Measurements from ENCODE around the gene RESP18.

The RESP18 gene

DNA sequence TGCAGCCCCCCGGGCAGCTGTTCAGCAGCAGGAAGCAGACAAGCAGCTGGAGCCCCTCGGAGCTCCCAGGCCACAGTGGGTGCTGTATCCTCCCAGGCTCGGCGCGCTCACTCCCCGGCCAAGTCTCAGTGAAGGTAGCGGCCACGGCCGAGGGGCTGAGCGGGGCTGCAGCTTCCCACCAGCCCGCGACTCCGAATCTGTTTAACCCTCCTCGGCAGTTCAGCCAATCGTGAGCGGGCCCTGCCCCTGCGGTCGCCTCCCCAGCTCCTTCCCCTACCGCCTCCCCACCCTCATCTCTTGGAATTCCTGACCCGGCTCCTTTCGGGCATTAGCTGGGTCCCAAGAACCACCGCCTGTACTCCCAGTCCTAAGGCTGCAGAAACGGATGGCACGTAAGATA is at the start of gene RESP18:
Gene RESP18 (minus strand): TSS at position 203 of the 400 bp plus-strand sequence.
- DNase-seq: no peak

DNA sequence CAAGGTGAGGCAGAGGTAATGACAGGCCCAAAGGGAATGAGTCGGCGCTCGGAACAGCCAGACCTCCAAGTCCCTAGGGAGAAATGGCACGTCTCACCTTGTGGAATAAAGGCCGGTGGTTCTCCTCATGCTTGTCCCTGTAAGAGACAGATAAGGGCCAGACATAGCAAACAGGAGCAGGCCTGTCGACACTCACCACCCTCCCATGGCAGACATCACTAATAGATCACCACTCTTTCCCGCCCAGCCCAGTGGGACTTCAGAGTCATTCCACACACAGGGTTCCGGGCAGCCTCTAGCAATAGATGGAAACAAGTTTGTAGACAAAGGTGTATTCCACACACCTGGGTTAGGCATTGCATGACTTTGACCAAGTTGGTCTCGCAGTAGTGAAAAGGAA is 48.9 kb upstream of the RESP18 start:
- no peak for DNase-seq

DNA sequence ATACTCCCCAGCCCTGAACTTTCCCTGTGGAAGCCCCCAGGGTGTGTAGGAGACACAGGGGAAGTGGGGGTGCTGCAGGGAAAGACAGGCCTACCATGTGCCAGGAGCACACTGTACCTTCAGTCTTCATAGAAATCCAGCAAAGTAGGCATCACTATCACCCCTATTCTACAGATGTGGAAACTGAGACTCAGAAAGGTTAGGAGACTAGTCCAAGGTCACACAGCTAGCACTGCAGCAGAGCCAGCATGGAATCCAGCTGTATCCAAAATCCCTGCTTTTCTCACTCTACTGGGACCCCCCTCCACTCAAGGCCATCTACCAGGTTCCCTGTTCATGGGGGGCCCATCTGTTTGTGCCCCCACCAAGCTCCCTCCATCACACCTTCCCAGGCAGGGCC is 48.4 kb upstream of the RESP18 start:
- DNase-seq: no peak

DNA sequence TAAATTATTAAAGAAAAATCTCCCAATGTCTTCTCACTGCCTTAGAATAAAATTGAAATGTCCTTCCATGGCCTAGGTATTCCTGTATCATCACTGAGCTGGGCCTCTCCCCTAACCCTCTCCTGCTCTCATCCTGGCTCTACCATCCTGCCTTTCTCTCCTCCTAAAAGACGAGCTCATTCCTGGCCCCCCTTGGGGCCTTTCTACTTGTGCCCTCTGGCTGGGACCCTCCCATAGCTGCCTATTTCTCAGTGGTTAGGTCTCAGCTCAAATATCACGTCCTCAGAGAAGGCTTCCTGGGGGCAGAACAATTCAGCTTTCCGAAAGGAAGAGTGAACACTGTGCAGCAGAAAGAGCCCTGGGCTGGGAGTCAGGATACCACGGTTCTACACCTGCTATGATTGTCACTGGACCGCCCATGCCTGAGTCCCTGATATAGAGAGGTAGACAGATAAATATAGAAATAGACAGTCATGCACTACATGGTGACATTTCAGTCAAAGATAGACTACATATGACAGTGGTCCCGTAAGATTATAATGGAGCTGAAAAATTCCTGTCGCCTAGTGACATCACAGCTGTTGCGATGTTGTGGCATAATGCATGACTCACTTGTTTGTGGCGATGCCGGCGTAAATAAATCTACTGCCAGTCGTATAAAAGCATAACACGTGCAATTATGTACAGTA is 45.8 kb upstream of the RESP18 start:
- no peak for DNase-seq

DNA sequence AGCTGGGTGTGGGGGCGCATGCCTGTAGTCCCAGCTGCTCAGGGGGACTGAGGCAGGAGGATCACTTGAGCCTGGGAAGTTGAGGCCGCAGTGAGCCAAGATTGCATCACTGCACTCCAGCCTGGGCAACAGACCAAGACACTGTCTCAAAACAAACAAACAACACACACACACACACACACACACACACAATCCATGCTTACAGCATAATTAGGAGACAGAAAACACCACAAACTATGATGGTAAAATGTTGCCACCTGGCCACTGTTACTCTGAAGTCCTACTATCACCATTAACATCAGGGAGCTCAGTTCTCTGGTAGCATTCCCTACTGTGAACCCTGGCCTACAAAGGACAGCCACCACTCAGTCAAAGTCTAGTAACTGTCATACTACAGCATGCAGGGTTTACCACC is 36.9 kb upstream of the RESP18 start:
- DNase-seq: no peak

DNA sequence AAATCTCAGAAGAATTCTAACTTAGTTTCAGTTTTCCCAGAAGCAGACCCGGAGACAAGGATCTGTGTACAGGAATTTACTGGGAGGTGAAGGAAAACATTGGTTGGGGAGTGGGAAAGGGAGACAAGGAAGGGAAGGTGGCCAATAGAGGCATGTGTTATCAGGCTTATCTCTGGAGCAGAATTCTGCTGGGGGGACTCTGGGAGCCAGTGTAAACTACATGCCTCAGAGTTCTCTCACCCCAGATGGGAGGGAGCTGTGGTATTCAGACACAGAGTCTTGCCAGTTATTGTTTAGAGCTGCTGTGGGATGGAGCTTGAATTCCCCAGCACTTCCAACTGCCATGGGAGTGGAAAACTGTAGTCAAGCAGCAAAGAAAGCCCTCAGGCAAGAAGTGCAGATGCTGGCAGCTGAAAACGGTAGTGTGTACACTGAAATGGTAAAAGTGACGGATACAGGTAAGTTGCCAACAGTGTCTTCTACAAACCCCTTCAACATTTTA is 36.2 kb upstream of the RESP18 start:
- DNase-seq: no peak

DNA sequence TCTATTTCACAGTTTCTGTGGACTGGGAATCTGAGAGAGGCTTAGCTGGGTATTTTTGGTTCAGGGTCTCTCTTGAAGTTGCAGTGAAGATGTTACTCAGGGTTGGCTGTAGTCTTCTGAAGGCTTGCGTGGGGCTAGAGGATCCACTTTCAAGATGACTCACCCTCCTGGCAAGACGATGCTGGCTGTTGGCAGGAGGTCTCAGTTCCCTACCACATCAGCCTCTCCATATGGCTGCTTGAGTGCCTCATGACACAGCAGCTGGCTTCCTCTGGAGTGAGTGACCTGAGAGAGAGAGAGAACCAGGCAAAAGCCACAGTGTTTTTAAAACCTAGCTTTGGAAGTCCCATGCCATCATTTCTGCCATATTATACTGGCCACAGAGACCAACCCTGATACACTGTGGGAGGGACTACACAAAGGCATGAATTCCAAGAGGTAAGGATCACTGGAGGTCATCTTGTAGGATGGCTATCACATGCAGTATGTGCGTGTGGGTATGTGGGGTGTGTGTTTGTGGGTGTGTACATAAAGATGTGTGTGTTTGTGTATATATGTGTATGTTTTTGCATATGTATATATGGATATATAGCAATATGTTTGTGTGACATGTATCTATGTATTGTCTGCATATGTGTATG is 30.1 kb upstream of the RESP18 start:
- DNase-seq: no peak

- no peak for DNase-seq
Observed at GRCh38 chr2:219362072-219362471, 29.5 kb upstream of the RESP18 start.

GRCh38 chr2:219358170-219359075 is 25.9 kb upstream of the RESP18 start:
- peak; percentile 54 for DNase-seq

DNA sequence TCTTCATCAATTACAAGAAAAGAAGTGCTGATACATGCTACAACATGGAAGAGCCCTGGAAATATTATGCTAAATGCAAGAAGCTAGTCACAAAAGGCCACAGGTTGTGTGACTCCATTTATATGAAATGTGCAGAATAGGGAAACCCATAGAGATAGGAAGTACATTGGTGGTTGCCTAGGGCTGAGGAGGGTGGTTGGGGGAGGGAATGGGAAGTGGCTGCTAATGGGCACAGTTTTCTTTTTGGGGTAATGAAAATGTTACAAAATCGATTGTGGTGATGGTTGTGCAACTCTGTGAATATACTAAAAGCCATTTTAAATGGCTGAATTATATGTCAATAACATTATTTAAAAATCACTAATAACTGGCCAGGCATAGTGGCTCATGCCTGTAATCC is 24.3 kb upstream of the RESP18 start:
- no peak for DNase-seq

DNA sequence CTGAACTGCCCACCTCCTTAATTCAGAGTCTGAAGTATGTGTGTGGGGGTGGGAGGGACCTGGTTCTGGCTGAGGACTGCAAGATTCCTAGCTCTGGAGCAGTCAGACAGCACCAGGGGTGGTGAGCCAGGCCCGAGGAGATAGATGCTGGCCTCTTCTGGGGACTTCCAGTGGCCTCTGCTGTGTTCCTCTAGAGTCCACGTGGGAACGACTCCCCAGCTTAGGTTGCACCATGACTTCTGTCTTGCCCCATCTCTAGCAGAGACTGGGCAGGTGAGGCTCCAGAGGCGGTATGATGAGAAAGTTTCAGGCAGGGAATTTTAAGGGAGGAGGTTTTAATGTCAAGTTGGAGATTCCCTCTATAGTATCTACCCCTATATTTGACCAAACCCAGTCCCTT is 22.0 kb upstream of the RESP18 start:
- DNase-seq: no peak

GRCh38 chr2:219353129-219353528 is 20.6 kb upstream of the RESP18 start:
- no peak for DNase-seq

- peak; percentile 80 for DNase-seq
Observed at GRCh38 chr2:219352448-219353023, 20.0 kb upstream of the RESP18 start.

- no peak for DNase-seq
Observed at GRCh38 chr2:219350710-219351221, 18.2 kb upstream of the RESP18 start.

GRCh38 chr2:219350215-219350614 is 17.7 kb upstream of the RESP18 start:
- DNase-seq: no peak

DNA sequence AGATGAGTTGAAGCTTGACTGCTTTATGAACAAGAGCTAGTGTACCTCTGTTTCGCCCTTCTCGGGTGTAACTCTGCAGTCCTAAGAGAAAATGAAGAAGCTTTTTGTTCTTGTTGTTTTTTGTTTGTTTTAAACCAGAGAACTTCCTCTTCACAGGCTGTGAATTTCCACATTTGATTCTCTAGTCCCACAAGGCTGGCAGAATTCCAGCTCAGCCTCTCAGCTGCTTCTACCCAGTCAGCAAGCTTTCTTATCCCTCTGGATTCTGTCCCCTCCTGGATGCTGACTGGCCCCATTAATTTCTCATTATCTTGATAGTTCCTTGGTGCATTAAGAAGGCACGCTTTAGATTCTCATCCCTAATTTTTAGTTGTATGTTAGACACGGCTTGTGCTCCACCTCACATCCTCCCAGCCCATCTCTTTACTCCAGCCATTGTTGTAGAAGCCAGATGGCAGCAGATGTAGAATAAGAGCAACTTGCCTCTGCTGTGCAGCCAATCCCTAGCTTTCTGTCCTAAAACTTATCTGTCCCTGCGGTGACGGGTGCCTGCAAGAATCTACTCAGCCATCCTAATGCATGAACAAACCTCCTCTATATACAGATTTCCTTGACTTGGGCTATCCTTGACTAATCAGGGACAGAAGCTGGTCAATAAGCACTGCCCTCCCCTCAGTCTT is 12.3 kb upstream of the RESP18 start:
- DNase-seq: no peak

DNA sequence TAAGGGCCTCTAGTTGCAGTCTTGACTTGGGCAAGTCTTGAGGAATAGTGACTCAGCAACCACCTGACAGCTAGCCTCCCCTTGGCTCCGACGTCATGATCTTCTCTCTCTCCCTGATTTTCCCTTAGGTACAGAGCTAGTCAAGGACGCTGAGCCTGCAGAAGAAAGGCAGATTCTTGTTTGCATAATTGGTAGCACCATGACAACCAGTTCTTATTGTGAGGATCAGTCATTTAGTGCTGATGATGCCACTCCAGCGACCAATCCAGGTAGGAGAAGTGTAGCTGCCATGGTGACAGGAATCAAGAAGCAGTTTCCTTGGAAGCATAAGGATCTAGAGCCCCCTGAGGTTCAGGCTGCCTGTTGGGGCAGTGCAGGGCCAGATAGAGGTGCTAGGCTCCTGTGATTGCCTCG is 2.8 kb upstream of the RESP18 start:
- DNase-seq: no peak

DNA sequence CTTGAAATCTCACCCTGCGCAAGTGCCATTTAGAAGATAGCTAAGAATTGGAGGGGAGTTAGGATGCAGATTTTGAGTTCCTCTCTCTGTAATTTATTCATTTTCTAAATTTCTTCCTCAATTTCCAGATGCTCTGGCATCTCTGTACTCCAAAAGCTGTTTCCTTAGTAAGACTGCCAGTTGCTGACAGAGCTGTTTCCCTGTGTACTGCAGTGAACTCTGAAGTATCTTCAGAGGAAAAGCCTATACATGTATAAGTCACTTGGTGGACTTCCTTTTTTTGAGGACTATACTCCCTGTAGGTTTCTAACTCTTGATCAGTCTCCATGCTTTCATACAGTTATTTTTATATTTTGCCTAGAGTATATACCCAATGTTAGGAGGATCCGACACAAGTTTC is 1.5 kb upstream of the RESP18 start:
- DNase-seq: no peak

GRCh38 chr2:219331560-219332213 is 857 bp downstream of the RESP18 start:
- peak; percentile 39 for DNase-seq

DNA sequence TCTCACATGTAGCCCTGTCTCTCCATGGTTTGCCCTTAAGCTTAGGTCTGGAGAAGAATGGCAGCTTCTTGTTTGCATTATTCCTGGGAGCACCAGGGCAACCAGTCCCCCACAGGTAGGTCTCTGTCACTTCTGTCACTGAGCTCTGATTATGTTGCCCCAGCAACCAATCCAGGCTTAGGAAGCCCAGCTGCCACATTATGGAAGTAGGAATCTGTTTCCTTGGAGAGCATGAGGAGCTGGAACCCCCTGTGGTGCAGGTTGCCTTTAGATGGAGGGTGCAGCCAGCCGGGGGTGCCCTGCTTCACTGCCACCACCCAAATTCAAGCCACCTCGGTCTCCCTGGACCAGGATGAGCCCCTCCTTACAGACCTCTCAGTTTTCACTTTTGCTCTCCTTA is 4.8 kb downstream of the RESP18 start:
- DNase-seq: no peak

DNA sequence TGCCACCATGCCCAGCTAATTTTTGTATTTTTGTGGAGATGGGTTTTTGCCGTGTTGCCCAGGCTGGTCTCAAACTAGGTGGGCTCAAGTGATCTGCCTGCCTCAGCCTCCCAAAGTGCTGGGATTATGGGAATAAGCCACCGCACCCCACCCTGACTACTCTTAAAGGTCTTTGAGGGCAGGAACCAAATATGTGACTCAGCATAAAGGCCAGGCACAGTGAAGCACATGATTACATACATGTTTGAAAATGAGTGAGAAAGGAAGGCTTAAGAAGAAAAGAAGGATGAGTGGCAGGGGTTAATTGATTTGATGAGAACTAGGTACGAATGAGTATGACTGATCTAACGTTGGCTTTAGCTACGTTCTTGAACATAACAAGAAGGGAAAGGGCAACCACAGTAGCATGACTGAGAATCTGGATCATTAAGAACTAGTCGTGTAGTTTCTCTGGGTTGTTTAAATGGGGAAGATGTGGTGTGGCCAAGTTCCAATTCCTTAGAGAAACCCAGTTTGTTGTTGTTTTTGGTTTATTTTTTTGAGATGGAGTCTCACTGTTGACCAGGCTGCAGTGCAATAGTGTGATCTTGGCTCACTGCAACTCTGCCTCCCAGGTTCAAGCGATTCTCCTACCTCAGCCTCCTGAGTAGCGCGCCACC is 6.8 kb downstream of the RESP18 start:
- DNase-seq: no peak
